Keratinocyte (primary cell): ENCODE data around the gene PHLPP1. TPM values are rescaled to one million over a fixed set of nuclear protein-coding genes. Genes with fewer than 3 reads are reported as not detected.

Experiments used
- DNase-seq: peaks from one replicate; pipeline ENCODE4 v3.0.0-alpha.2; 2011; ENCODE audit warnings: low read depth, missing footprints, low spot score
- FAIRE-seq: peaks from 2 replicates; lab custom pipeline; 2011; peaks lifted over from hg19 to GRCh38; lab: Jason Lieb, UNC
- H2AFZ ChIP-seq: 2 replicates; pipeline ENCODE4 v1.6.0; 2012; ENCODE audit warnings: low read length, control low read depth, inconsistent platforms; ENCODE audit not compliant: control insufficient read depth
- H3K27ac ChIP-seq: 2 replicates; pipeline ENCODE4 v1.5.1; 2011; ENCODE audit warnings: low read length; ENCODE audit not compliant: control insufficient read depth, insufficient read depth
- H3K27me3 ChIP-seq: 3 replicates; pipeline ENCODE4 v1.6.0; 2011; ENCODE audit warnings: low read length; ENCODE audit not compliant: control insufficient read depth, insufficient read depth; ENCODE audit errors: extremely low read depth
- H3K36me3 ChIP-seq, 2 experiments: 2 replicates in 1 of 2; 3 replicates in 1 of 2; pipeline ENCODE4 v1.5.1; 2011; ENCODE audit warnings: low read length in 2 of 2, mild to moderate bottlenecking in 1 of 2; ENCODE audit not compliant: control insufficient read depth in 2 of 2, insufficient read depth in 2 of 2; ENCODE audit errors: extremely low read depth in 1 of 2
- H3K4me1 ChIP-seq: 3 replicates; pipeline ENCODE4 v1.5.1; 2011; ENCODE audit warnings: low read length; ENCODE audit not compliant: control insufficient read depth, insufficient read depth; ENCODE audit errors: extremely low read depth
- H3K4me2 ChIP-seq: 3 replicates; pipeline ENCODE4 v1.6.0; 2011; ENCODE audit warnings: low read depth, low read length; ENCODE audit not compliant: control insufficient read depth, insufficient read depth; ENCODE audit errors: extremely low read depth
- H3K4me3 ChIP-seq, 3 experiments: fragments of 200-600 bp in 1 of 3; sonication (generic) in 1 of 3; 2 replicates in 2 of 3; 3 replicates in 1 of 3; pipeline ENCODE4 v1.5.1; 2011 to 2016; ENCODE audit warnings: low read length in 3 of 3, mild to moderate bottlenecking in 3 of 3, control low read depth in 2 of 3, inconsistent platforms in 1 of 3, low read depth in 1 of 3, mixed read lengths in 1 of 3, mixed run types in 1 of 3, moderate library complexity in 1 of 3; ENCODE audit not compliant: control insufficient read depth in 2 of 3, insufficient read depth in 2 of 3; ENCODE audit errors: extremely low read depth in 1 of 3
- H3K79me2 ChIP-seq: 2 replicates; pipeline ENCODE4 v1.6.0; 2012; ENCODE audit warnings: low read length; ENCODE audit not compliant: control insufficient read depth, insufficient read depth
- H3K9ac ChIP-seq: 3 replicates; pipeline ENCODE4 v1.6.0; 2011; ENCODE audit warnings: low read length; ENCODE audit not compliant: control insufficient read depth, insufficient read depth; ENCODE audit errors: extremely low read depth
- H3K9me1 ChIP-seq: 3 replicates; pipeline ENCODE4 v1.6.0; 2011; ENCODE audit warnings: low read length; ENCODE audit not compliant: control insufficient read depth, insufficient read depth; ENCODE audit errors: extremely low read depth
- H3K9me3 ChIP-seq: 2 replicates; pipeline ENCODE4 v1.5.1; 2012; ENCODE audit warnings: low read depth, low read length; ENCODE audit not compliant: control insufficient read depth
- H4K20me1 ChIP-seq: 3 replicates; pipeline ENCODE4 v1.6.0; 2011; ENCODE audit warnings: low read length; ENCODE audit not compliant: control insufficient read depth, insufficient read depth; ENCODE audit errors: extremely low read depth
- EZH2 ChIP-seq: IDR thresholded peaks from one replicate; pipeline ENCODE4 v1.6.1; 2012; ENCODE audit warnings: inconsistent platforms, mild to moderate bottlenecking, low read length, moderate library complexity
- dilution Hi-C: fragments of 300-500 bp; cut with MboI; formaldehyde crosslinking; loops from one replicate; pipeline ENCODE4 v1.7.0; 2020; ENCODE audit warnings: low sequenced_read_pairs; ENCODE audit not compliant: extremely low pct_ligation_motif_present
- polyA minus RNA-seq, 3 experiments: library from RNA; depleted of rRNA, polyadenylated mRNA; stranded (reverse); fragments of >200 nt; gene quantifications; 1 replicate in 1 of 3; 2 replicates in 1 of 3; 3 replicates in 1 of 3; pipeline ENCODE4 v1.2.3, GENCODE V29; 2011
- polyA plus RNA-seq, 5 experiments: library from polyadenylated mRNA; depleted of rRNA in 3 of 5; stranded (reverse) in 3 of 5; stranded (forward) in 1 of 5; unstranded in 1 of 5; fragments of >200 nt; gene quantifications; 1 replicate in 1 of 5; 2 replicates in 3 of 5; 3 replicates in 1 of 5; pipeline versions ENCODE4 v1.2.1 to v1.2.3, GENCODE V29; 2011 to 2012; ENCODE audit warnings: missing spikeins in 2 of 5, low read depth in 1 of 5, low replicate concordance in 1 of 5
- TF ChIP-seq, protein P1 (sequence below), 3 experiments: IDR thresholded peaks in 1 of 3; conservative IDR thresholded peaks in 1 of 3; optimal IDR thresholded peaks in 1 of 3; 2 replicates in 2 of 3; 3 replicates in 1 of 3; pipeline versions ENCODE3 to v1.5.1; 2011; ENCODE audit warnings: low read length in 3 of 3, mild to moderate bottlenecking in 3 of 3, moderate library complexity in 2 of 3, control low read depth in 1 of 3, inconsistent platforms in 1 of 3; ENCODE audit not compliant: insufficient read depth in 2 of 3; ENCODE audit errors: extremely low read depth in 1 of 3

PHLPP1 gene
- polyA plus RNA-seq (5.8 to 10.0 TPM (median 8.4 TPM) in 3 replicates), polyA minus RNA-seq (12.4 to 21.3 TPM (median 15.6 TPM) in 3 replicates)
- 2.9 TPM for polyA plus RNA-seq (2011; ENCODE audit: low read depth)
- 5.0 and 6.7 TPM in 2 replicates for polyA plus RNA-seq (2011; cell fraction: cytosol; rRNA removed)
- 12.7 and 13.5 TPM in 2 replicates for polyA plus RNA-seq (2011; cell fraction: nucleus; rRNA removed)
- polyA plus RNA-seq (2012; ENCODE audit: low replicate concordance): 5.5 and 7.3 TPM in 2 replicates
- polyA minus RNA-seq (2011; cell fraction: cytosol; rRNA and poly(A)+ RNA removed): 7.3 TPM
- 13.6 and 34.7 TPM in 2 replicates for polyA minus RNA-seq (2011; cell fraction: nucleus; rRNA and poly(A)+ RNA removed)

DNA sequence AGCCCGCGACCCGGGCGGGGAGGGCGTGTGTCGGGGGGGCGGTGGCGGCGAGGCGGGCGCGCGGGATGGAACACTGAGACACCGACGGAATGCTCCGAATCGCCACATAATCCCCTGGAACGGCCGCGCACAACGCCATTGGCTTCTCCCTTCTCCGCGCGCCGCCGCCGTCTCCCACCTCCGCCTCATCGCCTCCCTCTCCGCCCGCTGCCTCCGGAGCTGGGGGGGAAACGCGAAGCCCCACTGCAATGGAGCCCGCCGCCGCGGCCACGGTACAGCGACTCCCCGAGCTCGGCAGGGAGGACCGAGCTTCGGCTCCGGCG lies at the start of gene PHLPP1:
Gene PHLPP1 (plus strand): TSS at position 106 of the 323 bp plus-strand sequence. CDS start 143 bp downstream, at position 249.
- dilution Hi-C loops: no loop called here
- H3K9me1 ChIP-seq: no peaks in the 10 kb centered on the region
- peak within 1 kb of the TSS; percentile 85 for H3K9ac ChIP-seq
- DNase-seq (no peak), FAIRE-seq (no peak)
- H3K27ac ChIP-seq: peak within 1 kb of the TSS; percentile 91
- H3K27me3 ChIP-seq: no peaks in the 10 kb centered on the region
- H3K4me2 ChIP-seq: peak within 1 kb of the TSS; percentile 60
- H2AFZ ChIP-seq: peak within 1 kb of the TSS; percentile 57
- H4K20me1 ChIP-seq: no peaks in the 10 kb centered on the region
- no peak for TF ChIP-seq EZH2
- TF ChIP-seq, protein P1, sequence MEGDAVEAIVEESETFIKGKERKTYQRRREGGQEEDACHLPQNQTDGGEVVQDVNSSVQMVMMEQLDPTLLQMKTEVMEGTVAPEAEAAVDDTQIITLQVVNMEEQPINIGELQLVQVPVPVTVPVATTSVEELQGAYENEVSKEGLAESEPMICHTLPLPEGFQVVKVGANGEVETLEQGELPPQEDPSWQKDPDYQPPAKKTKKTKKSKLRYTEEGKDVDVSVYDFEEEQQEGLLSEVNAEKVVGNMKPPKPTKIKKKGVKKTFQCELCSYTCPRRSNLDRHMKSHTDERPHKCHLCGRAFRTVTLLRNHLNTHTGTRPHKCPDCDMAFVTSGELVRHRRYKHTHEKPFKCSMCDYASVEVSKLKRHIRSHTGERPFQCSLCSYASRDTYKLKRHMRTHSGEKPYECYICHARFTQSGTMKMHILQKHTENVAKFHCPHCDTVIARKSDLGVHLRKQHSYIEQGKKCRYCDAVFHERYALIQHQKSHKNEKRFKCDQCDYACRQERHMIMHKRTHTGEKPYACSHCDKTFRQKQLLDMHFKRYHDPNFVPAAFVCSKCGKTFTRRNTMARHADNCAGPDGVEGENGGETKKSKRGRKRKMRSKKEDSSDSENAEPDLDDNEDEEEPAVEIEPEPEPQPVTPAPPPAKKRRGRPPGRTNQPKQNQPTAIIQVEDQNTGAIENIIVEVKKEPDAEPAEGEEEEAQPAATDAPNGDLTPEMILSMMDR (optimal IDR thresholded peaks at IDR 0.05 in 1 of 3, IDR thresholded peaks at IDR 0.05 in 1 of 3, conservative IDR thresholded peaks at IDR 0.05 in 1 of 3; ENCODE audit: extremely low read depth in 1 of 3, insufficient read depth in 2 of 3, low read length in 3 of 3): no peak
- H3K4me3 ChIP-seq: peak within 1 kb of the TSS; percentile 69 to 89 (median 88)
- no peaks in the 10 kb centered on the region for H3K9me3 ChIP-seq
- no peaks in the 10 kb centered on the region for H3K36me3 ChIP-seq
- H3K79me2 ChIP-seq: peaks cover 32% of the 10 kb centered on the region
- peaks cover 2% of the 10 kb centered on the region for H3K4me1 ChIP-seq

DNA sequence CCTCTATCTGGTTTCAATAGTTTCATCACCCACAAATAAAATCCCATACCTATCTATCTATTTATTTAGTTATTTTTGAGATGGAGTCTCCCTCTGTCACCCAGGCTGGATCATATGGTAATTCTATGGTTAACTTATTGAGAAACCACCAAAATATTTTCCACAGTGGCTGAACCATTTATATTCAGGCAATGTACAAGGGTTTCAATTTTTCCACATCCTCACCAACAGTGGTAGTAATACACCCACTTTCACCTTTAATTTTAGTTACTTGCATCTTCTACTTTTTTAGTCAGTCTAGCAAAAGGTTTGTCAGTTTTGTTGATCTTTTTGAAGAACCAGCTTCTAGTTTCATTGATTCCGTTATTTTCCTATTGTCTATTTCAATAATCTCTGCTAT lies 46.1 kb upstream of the PHLPP1 start:
- Histone ChIP-seq H3K36me3 (no peaks in the 10 kb centered on the region), H3K4me2 (no peak overlapping the region), H2AFZ (no peak overlapping the region), H3K27ac (no peak overlapping the region), H3K4me3 (no peak overlapping the region), H3K4me1 (peaks cover 10% of the 10 kb centered on the region), H3K9me1 (no peaks in the 10 kb centered on the region), H3K79me2 (no peaks in the 10 kb centered on the region), H4K20me1 (no peaks in the 10 kb centered on the region), H3K9ac (no peak overlapping the region), H3K9me3 (no peaks in the 10 kb centered on the region), H3K27me3 (no peaks in the 10 kb centered on the region)
- TF ChIP-seq, protein P1 (optimal IDR thresholded peaks at IDR 0.05 in 1 of 3, IDR thresholded peaks at IDR 0.05 in 1 of 3, conservative IDR thresholded peaks at IDR 0.05 in 1 of 3; ENCODE audit: extremely low read depth in 1 of 3, insufficient read depth in 2 of 3, low read length in 3 of 3): no peak
- no peak for TF ChIP-seq EZH2
- dilution Hi-C loops: no loop called here
- no peak for FAIRE-seq
- no peak for DNase-seq
